ENCODE measurements around the gene ACER2.

- no peak for TF ChIP-seq CTCF (conservative IDR thresholded peaks at IDR 0.05; ENCODE audit: low read depth, low read length)
- no peak for TF ChIP-seq EZH2 (IDR thresholded peaks at IDR 0.05; ENCODE audit: borderline replicate concordance, low read depth, low read length, poor library complexity, severe bottlenecking)
These were observed 2.5 kb downstream of the ACER2 start for GRCh38 chr9:19411316-19411715.

Measured in A673 (cell line).